DND-41 (cell line): Measurements from ENCODE around the gene GCN1.

Experiments
- ATAC-seq: fragments of 200-7000 bp; cut with Tn5 transposase; 3 replicates; pipeline ENCODE4 v1.9.1; 2021; ENCODE audit warnings: low read depth; ENCODE audit not compliant: insufficient read depth
- DNase-seq: peaks from one replicate; pipeline ENCODE4 v3.0.0-alpha.2; 2020
- H2AFZ ChIP-seq: 2 replicates; pipeline ENCODE4 v1.6.0; 2012; ENCODE audit warnings: low read depth, low read length
- H3K27ac ChIP-seq: 2 replicates; pipeline ENCODE4 v1.5.1; 2012; ENCODE audit warnings: low read length, inconsistent platforms
- H3K27me3 ChIP-seq: fragments of 200-600 bp; sonication (generic); 2 replicates; pipeline ENCODE4 v1.6.0; 2012; ENCODE audit warnings: low read length, mild to moderate bottlenecking, inconsistent platforms; ENCODE audit not compliant: insufficient read depth, poor library complexity
- H3K36me3 ChIP-seq: 2 replicates; pipeline ENCODE4 v1.5.1; 2012; ENCODE audit warnings: low read length, inconsistent platforms; ENCODE audit not compliant: insufficient read depth
- H3K4me1 ChIP-seq: 2 replicates; pipeline ENCODE4 v1.5.1; 2012; ENCODE audit warnings: mild to moderate bottlenecking, low read length; ENCODE audit not compliant: insufficient read depth
- H3K4me2 ChIP-seq: 2 replicates; pipeline ENCODE4 v1.6.0; 2012; ENCODE audit warnings: mild to moderate bottlenecking, moderate library complexity, low read length, inconsistent platforms; ENCODE audit not compliant: insufficient read depth
- H3K4me3 ChIP-seq, 2 experiments: fragments of 200-600 bp in 1 of 2; shearing (Covaris generic) in 1 of 2; 2 replicates each; pipeline ENCODE4 v1.5.1; 2012 to 2016; ENCODE audit warnings: inconsistent platforms in 2 of 2, low read length in 2 of 2, mild to moderate bottlenecking in 2 of 2, low read depth in 1 of 2, moderate library complexity in 1 of 2
- H3K79me2 ChIP-seq: 2 replicates; pipeline ENCODE4 v1.6.0; 2012; ENCODE audit warnings: low read length, inconsistent platforms; ENCODE audit not compliant: insufficient read depth
- H3K9ac ChIP-seq: 2 replicates; pipeline ENCODE4 v1.6.0; 2012; ENCODE audit warnings: low read depth, mild to moderate bottlenecking, inconsistent platforms, low read length, moderate library complexity
- H3K9me3 ChIP-seq: 2 replicates; pipeline ENCODE4 v1.5.1; 2012; ENCODE audit warnings: low read length, moderate library complexity, mild to moderate bottlenecking, inconsistent platforms; ENCODE audit not compliant: insufficient read depth, severe bottlenecking
- H4K20me1 ChIP-seq: 2 replicates; pipeline ENCODE4 v1.6.0; 2012; ENCODE audit warnings: low read length; ENCODE audit not compliant: insufficient read depth
- EZH2 ChIP-seq: IDR thresholded peaks from 3 replicates; pipeline ENCODE4 v1.6.1; 2012; ENCODE audit warnings: borderline replicate concordance, low read depth, mild to moderate bottlenecking, moderate library complexity, low read length, inconsistent platforms; ENCODE audit not compliant: severe bottlenecking
- TF ChIP-seq, protein P1 (sequence below): IDR thresholded peaks from 2 replicates; pipeline ENCODE4 v1.5.1; 2012; ENCODE audit warnings: borderline replicate concordance, low read length, moderate library complexity, mild to moderate bottlenecking; ENCODE audit not compliant: poor library complexity, severe bottlenecking; ENCODE audit errors: extremely low read depth

The GCN1 gene

DNA sequence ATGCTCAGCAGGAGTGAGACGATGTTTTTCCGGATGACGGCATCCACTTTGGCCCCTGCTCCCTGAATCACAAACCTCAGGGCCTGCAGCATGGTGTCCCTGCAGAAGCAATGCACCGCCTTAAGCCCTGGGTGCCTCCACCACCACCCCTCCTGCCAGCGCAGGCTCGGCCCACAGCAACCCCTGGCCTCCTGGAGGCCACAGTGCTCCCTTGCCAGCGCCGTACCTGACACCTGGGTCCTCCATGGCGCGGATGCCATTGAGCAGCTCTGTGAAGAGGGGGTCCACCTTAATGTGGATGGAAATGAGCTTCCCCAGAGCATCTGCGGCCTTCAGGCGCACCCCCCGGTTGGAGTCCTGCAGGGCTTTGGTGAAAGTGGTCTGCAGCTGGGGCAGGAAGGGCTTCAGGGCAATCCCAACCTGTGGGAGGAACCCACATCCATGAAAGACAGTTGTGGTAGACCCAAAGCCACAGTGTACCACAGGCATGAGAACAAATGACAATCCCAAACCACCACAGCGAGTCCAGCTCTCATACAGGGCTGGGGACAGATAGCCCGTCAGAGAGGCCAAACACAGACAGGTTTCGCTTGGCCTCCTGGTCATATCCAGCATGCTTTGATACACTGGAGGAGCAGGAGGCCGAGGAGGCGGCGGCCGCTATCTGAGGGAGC, 60.1 kb downstream of the GCN1 start:
- no peak overlapping the region for H3K4me2 ChIP-seq
- ATAC-seq = no peak
- no peak overlapping the region for H3K4me3 ChIP-seq
- H3K4me1 ChIP-seq = no peaks in the 10 kb centered on the region
- H3K79me2 ChIP-seq = no peaks in the 10 kb centered on the region
- peaks cover 95% of the 10 kb centered on the region for H3K36me3 ChIP-seq
- H4K20me1 ChIP-seq = peaks cover 8% of the 10 kb centered on the region; the same call in 1 of the 2 replicates
- no peak overlapping the region for H3K9ac ChIP-seq
- no peak overlapping the region for H3K27ac ChIP-seq
- H3K27me3 ChIP-seq = no peaks in the 10 kb centered on the region
- TF ChIP-seq, protein P1, sequence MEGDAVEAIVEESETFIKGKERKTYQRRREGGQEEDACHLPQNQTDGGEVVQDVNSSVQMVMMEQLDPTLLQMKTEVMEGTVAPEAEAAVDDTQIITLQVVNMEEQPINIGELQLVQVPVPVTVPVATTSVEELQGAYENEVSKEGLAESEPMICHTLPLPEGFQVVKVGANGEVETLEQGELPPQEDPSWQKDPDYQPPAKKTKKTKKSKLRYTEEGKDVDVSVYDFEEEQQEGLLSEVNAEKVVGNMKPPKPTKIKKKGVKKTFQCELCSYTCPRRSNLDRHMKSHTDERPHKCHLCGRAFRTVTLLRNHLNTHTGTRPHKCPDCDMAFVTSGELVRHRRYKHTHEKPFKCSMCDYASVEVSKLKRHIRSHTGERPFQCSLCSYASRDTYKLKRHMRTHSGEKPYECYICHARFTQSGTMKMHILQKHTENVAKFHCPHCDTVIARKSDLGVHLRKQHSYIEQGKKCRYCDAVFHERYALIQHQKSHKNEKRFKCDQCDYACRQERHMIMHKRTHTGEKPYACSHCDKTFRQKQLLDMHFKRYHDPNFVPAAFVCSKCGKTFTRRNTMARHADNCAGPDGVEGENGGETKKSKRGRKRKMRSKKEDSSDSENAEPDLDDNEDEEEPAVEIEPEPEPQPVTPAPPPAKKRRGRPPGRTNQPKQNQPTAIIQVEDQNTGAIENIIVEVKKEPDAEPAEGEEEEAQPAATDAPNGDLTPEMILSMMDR = no peak
- TF ChIP-seq EZH2 = no peak
- no peak overlapping the region for H2AFZ ChIP-seq
- H3K9me3 ChIP-seq = no peaks in the 10 kb centered on the region
- no peak for DNase-seq

DNA sequence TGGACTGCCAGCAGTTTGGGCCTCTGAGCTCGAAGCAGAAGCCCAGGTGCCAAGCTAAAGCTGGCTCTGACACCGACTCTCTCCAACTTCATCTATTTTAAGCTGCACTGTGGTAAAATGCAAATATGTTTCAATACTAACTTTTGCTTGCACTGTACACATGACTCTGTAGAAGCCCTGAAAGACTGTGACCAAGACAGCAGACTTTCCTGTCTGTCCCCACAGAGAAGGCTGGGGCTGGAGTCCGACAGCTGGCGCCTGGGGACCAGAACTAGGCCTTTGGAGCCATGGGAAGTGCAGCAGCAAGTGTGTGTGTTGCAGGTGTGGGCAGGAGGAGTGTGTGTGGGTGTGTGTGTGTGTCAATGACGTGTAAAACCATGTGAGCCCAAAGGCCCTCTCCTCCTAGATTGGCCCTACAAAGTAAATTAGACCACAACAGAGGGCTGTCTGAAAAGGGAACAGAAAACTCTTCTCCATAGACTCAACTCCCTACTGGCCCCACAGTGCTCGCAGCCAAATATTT, 61.6 kb downstream of the GCN1 start:
- no peak overlapping the region for H2AFZ ChIP-seq
- DNase-seq (no peak), ATAC-seq (no peak)
- H3K4me3 ChIP-seq = no peak overlapping the region
- no peak overlapping the region for H3K9ac ChIP-seq
- H3K36me3 ChIP-seq = peaks cover 96% of the 10 kb centered on the region
- H3K27me3 ChIP-seq = no peaks in the 10 kb centered on the region
- H4K20me1 ChIP-seq = peaks cover 8% of the 10 kb centered on the region; the same call in 1 of the 2 replicates
- no peak overlapping the region for H3K27ac ChIP-seq
- no peaks in the 10 kb centered on the region for H3K4me1 ChIP-seq
- H3K79me2 ChIP-seq = no peaks in the 10 kb centered on the region
- H3K4me2 ChIP-seq = no peak overlapping the region
- no peaks in the 10 kb centered on the region for H3K9me3 ChIP-seq
- TF ChIP-seq EZH2 = no peak
- TF ChIP-seq, protein P1 = no peak

DNA sequence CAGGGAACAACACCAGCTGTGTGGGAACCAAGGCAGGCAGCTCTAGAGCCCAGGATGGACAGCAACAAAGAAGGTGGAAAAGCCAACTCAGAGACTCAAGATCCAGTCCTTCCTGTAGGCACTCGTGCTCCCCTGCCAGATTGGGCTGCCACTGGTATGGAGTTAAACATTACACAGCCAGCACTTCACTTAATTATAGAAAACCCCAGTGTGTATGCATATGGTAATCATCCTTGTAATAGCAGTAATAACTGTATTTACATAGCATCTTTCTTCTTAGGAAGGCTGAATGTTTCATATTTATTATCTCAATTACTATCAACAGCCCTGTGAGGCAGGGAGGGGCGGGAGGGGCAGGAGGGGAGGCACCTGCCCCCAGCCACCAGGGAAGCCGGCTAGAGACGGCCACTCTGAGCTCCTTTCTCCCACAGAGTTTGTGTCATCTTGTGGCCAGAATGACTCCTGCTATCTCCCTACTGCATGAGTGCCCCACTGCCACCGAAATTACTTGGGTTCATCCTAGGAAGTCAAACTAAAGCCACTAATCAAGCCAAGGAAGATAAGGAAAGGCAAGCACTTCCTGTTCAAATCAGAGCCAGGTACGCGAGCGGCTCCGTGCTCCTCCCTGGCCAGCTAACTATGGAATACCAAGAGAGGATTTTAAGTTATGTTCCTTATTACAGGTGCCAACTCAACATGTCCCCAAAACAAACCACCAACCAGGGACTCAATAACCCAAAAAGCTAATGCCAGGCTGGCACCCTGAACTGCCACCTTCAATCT, 62.3 kb downstream of the GCN1 start:
- ATAC-seq (no peak), DNase-seq (no peak)
- H4K20me1 ChIP-seq = peaks cover 8% of the 10 kb centered on the region; the same call in 1 of the 2 replicates
- no peak overlapping the region for H2AFZ ChIP-seq
- no peak for TF ChIP-seq EZH2
- TF ChIP-seq, protein P1 = no peak
- no peaks in the 10 kb centered on the region for H3K27me3 ChIP-seq
- H3K4me2 ChIP-seq = no peak overlapping the region
- H3K79me2 ChIP-seq = no peaks in the 10 kb centered on the region
- H3K9ac ChIP-seq = no peak overlapping the region
- no peaks in the 10 kb centered on the region for H3K4me1 ChIP-seq
- H3K9me3 ChIP-seq = no peaks in the 10 kb centered on the region
- no peak overlapping the region for H3K4me3 ChIP-seq
- H3K36me3 ChIP-seq = peaks cover 96% of the 10 kb centered on the region
- no peak overlapping the region for H3K27ac ChIP-seq
